HG03432 (cell line): Measurements from ENCODE around the gene SYCN.

Source experiments
- ATAC-seq: cut with Tn5 transposase; IDR thresholded peaks from one replicate; pipeline ENCODE4 v1.9.1; 2021; ENCODE audit warnings: mild to moderate bottlenecking, moderate library complexity; ENCODE audit not compliant: unreplicated experiment

SYCN gene

DNA sequence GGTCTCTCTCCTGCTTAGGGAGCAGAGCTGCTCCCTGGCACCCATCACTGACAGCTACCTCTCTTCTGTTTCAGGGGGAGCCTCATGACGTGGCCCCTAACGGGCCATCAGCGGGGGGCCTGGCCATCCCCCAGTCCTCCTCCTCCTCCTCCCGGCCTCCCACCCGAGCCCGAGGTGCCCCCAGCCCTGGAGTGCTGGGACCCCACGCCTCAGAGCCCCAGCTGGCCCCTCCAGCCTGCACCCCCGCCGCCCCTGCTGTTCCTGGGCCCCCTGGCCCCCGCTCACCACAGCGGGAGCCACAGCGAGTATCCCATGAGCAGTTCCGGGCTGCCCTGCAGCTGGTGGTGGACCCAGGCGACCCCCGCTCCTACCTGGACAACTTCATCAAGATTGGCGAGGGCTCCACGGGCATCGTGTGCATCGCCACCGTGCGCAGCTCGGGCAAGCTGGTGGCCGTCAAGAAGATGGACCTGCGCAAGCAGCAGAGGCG is 30.5 kb downstream of the SYCN start:
- ATAC-seq = no peak

DNA sequence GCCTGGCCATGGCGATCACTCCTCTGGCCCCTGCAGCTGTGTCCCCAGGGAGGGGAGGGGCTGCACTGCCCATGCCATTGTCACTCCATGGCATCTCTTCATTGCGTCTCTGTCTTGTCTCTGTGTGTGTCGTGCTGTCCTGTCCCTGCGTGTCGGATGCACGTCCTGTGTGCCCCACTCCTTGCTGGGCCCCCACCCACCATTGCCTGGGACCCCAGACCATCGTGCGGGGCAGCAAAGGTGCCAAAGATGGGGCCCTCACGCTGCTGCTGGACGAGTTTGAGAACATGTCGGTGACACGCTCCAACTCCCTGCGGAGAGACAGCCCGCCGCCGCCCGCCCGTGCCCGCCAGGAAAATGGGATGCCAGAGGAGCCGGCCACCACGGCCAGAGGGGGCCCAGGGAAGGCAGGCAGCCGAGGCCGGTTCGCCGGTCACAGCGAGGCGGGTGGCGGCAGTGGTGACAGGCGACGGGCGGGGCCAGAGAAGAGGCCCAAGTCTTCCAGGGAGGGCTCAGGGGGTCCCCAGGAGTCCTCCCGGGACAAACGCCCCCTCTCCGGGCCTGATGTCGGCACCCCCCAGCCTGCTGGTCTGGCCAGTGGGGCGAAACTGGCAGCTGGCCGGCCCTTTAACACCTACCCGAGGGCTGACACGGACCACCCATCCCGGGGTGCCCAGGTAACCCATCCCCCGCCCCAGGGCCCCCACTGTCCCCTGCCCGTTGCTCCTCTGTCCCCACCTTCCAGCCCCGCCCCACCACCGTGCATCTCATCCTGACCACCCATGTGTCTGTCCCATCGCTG is 31.2 kb downstream of the SYCN start:
- ATAC-seq = no peak

DNA sequence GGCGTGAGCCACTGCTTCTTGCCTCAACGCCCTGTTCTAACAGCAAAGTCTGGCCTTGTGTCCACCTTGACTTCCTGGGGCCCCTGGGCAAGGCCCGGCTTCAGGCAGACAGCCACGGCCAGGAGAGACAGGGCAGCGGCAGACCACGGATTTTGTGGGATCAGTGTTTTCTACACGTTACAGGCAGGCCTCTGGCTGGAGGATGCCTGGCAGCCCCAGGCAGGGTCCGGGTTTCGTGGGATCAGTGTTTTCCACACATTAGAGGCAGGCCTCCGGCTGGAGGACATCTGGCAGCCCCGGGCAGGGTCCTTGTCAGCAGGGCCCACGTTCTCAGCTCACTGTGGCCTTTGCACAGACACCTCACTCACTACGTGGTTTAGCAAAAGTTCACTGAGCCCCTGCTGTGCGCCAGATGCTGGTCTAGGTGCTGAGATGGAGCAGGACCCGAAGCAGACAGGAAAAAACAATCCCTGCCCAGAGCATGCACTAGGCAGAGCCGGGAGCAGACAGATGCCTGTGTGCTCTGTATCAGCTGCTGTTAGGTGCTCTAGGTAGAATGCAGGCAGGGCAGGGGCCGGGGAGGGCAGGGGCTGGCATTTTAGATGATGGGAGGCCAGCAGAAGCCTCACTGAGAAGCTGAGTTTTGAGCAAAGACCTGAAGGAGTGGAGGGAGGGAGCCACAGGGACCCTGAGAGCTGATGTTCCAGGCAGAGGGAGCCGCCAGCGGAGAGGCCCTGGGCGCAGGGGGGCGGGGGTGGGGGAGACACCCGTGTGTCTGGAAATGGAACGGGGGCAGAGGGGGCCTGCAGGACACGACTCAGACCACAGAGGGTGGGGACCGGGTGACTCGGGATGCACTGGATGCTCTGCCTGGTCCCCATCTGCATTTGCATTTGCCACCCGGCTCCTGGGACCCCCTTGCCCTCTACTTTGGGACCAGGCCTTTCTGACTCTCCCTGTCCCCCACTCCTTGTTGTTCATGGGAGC is 32.3 kb downstream of the SYCN start:
- ATAC-seq = no peak

DNA sequence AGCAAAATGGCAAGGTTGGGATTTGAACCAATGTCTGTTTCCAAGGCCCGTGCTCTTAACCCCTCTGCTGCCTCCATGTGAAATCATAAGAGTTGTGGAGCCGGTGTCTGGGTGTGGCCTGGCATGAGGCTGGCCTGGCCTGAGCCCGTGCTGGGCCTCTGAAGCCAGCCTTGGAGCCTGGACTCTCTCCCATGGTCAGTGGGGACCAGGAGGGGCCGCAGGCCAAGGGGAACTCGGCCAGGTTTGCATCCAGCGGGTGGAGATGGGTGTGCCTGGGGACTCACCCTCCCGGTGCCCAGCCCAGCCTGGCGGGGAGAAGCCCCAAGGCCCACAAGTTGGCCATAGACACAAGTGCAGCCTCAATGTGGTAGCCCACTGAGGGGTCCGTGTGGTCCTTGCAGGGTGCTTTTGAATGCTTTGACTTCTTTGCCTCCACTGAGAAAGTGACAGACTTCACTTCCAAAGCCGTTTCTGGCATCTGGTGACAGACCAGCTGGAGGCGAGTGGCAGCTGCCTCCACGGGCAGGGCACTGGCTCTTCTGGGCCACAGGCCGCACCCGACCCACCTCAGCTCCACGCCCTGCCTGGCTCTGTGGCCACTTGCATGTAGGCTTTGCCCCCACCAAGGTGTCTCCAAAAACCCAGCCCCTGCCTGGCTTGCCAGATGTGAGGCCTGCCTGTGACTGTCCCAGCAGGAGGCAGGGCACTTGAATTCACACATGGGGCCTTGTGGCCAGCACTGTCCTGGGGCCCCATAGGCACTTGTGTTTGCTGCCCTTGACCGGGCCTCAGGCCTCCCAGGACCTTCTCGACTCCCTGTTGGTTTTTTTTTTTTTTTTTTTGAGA is 33.5 kb downstream of the SYCN start:
- no peak for ATAC-seq

DNA sequence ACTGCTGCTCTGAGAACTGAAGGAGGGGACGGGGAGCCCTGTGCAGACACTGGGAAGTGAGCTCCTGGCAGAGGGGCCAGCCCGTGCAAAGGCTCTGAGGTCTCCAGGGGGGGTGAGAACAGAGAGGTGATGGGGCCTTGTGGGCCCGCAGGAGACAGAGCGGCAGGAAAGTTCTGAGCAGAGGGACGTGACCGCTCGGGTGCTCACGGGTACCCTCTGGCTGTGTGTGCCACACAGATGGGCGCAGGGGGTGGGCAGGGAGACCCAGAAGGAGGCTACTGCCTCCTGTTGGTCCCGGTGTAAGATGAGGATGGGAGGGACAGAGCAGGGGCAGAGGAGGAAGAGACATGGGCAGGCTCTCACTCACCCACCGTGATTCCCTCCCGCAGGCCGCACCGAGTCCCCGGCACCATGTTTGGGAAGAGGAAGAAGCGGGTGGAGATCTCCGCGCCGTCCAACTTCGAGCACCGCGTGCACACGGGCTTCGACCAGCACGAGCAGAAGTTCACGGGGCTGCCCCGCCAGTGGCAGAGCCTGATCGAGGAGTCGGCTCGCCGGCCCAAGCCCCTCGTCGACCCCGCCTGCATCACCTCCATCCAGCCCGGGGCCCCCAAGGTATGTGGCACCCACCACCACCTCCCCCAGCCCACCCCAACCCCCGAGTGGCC is 34.8 kb downstream of the SYCN start:
- no peak for ATAC-seq

DNA sequence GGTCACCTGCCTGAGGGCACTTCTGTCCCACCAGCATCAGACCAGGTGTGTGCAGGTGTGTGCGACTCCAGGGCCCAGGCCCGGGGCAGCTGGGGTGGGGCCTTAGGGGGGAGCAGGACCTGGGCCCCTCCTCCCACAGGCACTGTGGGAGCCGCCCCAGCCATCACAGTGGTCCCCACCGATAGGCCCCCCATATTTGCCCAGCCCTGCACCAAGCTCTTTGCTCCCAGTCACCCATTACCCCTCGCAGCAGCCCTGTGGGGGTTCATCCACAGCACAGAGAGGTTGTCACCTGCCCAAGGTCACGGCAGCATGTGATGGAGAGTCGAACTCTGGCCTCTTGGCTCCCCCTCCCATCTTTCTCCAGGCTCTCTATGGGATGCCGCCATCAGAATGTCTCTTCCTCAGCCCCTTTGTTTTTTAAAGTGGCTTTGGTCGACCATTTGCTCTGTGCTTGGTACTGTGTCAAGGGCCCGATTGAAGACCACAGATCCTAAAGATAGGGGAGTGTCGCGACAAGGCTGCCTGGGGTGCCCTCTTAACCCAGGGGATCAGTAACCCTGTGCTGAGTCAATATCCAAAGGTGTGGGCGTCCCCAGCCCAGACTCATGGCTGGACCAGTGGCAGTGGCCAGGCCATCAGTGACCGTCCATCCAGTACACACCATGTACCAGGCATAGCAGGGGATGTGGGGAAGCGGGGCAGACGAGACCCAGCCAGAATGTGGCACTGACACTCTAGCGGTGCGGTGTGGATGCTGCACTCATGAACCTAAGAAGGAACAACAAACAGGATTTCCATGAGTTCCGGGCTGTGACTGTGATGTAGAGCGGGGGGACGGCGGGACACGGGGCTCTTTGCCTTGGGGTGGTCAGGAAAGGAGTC is 35.6 kb downstream of the SYCN start:
- ATAC-seq = no peak

DNA sequence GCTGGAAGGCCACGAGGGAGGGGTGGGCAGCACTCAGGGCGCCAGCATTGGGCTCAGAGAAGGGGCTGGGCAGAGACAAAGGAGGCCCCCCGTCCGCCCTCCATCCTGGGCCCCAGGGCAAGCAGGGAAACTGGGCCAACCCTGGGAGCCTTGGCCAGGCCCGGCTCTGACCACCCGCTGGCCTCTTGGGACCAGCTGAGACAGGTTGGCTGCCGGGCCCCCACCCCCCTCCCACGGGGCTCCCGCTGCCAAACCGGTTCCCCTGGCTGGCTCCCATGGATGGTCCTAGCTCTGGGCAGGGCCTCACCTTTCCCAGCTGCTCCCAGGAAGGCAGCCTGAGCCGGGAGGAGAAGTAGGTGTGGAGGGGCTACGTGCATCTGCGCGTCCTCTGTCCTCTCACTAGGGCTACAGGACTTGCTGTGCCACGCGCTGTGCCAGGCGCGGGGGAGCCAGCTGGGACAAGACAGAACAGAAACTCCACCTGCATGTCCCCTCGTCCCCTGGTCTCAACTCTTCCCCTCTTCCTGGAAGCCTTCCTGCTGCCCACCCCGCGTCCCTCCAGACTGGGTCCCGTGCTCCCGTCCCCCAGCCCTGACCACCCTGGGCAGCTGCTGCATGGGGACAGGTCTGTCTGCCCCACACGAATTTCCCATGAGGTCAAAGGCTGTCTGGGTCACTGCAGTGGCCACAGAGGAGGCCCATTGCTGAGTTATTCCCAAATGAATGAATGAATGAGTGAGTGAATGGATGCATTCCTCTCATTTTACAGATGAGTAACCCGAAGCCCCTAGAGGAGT is 36.4 kb downstream of the SYCN start:
- no peak for ATAC-seq

DNA sequence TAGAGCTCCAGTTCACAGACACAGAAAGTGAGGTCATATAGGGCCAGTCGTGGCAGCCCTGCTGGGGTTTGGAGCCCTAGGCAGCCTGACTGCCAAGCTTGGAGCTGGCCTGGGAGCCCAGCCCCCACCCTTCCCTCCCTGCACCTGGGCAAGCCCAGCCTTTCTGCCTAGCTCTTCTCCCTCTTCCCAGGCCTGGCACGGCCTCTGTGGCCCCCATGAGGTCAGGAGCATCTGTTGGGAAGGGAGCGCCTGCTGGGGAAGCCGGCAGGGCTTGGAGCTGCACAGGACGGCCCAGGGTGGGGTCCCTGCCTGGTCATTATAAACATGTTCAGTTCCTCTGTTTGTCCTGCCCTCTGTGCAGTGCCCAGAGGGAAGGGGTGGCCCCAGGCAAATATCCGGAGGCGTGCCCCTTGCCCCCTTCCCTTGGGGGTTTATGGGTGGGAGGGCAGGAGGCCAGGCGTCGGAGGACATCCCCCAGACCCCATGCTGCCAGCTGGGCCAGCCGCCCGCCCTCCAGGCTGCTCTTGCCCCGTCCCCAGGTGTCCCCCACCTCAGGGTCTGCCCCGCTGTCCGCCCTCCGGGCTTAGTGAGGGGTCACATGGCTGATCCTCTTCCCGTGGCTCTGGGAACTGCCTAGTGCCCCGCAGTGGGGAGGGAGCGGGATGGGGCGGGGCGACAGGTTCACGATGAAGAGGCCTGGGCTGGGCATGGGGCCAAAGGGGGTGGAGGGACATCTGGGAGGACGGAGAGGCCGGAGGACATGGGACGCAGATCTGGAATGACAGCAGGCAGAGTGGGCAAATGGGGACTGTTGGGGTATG is 37.3 kb downstream of the SYCN start:
- ATAC-seq = no peak

DNA sequence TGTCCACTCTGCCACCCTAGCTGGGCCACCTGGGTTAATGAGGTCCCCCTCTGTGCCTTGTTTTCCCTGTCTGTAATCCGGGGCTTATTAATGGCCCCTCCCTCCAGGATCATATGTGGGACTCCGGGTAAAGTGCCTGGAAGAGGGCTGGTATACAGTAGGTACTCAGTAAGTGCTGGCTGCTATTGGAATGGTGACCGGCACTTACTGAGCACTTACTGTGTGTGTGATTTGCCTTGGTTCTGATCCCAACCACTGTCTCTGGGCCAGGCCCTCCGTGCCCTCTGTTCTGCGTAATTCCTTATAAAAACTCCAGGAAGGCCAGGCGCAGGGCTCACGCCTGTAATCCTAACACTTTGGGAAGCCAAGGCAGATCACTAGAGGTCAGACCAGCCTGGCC is 38.2 kb downstream of the SYCN start:
- no peak for ATAC-seq

DNA sequence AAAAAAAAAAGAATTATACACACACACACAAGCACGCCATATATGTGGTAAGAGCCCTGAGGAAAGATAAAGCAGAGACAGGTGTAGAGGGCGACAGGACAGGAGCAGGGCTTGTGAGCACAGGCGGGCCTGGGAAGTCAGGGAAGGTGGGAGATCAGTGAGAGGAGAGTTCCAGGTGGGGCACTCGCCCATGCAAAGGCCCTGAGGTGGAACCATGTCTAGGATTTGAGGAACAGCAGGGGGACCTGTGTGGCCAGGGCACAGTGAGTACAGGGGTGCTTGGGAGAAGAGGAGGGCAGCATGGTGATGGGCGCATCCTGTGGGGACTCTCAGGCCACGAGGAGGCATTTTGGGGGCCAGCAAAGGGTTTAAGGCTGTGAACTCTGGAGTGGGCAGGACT is 39.8 kb downstream of the SYCN start:
- no peak for ATAC-seq

DNA sequence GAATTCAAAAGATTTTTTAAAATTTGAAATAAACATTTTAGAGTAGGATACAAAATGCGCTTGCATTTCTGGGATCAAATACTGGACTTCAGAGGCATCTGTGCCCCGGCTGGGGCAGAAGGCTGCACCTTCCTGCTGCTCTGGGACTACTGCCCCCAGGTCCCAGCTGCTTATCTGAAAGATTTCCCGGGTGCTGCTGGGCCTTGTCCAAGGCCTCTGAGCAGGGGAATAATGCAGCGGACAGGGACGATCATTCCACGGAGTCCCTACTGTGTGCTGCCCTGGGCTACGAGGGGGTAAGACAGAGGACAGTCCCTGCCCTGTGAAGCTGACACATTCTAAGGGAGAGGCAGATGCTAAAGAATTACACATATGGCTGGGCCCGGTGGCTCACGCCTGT is 40.4 kb downstream of the SYCN start:
- ATAC-seq = no peak

DNA sequence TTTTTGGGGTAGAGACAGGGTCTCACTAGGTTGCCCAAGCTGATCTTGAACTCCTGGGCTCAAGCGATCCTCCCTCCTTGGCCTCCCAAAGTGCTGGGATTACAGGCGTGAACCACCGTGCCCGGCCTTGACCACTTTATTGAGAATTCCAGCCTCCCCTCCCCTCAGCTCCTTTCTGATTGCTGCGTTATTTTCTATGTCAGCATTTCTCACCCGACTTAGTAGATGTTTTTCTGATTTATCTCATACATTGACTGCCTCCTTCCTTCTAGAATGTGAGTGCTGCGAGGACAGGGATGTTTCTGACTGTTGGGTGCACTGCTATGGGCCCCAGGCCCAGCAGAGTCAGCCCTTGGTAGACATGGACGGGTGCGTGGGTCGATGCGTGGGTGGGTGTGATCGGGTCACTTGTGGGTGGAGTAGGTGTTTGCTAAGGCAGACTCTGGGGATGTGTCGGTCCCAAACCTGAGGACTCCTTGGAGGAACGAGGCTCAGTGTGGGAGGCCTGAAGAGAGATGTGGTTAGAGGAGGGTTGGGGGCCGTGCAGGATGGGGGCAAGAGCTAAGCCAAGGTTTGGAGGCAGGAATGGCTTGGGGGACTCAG is 41.5 kb downstream of the SYCN start:
- no peak for ATAC-seq

DNA sequence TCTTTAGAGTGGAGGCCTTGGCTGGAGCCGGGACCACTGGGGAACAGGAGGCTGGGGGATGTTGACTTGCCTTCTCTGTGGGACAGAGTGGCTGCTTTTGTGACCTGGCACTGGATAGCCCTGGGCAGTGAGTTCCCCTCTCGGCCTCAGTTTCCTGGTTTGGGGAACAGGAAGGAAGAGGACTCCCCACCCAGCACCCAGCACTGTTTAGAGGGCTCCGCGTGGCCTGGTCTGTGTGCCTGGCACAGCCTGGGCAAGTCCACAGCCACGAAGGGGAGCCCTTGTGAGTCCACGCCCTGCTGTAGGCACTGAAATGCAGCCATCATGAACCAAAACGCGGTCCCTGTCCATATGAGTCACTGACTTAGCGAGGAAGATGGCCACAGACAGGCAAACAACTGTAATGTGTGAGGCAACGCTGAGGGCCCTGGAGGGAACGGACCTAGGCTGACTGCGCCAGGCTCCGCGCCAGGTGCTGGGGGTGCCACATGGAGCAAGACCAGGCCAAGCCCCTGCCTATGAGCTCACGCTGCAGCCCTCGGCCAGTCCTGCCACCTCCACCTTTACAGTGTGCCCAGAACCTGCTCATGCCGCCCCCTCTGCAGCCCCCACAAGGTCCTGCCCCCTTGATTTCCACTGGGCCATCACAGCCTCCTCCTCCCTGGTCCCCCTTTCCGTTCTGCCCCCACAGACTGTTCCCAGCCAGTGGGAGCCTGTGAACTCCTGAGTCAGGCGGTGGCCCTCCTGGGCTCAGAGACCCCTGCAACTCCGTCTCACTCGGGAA is 43.0 kb downstream of the SYCN start:
- no peak for ATAC-seq

DNA sequence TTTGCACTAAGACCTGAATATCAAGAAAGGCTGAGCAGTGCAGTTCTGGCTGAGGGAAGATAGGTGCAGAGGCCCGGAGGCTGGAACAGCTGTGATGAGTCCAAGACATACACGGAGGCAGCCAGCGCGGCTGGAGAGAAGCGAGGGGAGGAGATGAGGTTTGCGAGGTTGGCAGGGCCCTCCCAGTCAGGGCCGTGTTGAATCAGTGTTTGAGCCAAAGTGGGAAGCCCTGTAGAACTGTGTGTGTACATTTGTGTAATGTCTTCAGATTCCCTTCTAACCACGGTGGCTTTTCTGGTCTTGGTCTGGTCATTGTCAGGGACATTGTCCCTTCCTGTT is 43.6 kb downstream of the SYCN start:
- ATAC-seq = no peak

DNA sequence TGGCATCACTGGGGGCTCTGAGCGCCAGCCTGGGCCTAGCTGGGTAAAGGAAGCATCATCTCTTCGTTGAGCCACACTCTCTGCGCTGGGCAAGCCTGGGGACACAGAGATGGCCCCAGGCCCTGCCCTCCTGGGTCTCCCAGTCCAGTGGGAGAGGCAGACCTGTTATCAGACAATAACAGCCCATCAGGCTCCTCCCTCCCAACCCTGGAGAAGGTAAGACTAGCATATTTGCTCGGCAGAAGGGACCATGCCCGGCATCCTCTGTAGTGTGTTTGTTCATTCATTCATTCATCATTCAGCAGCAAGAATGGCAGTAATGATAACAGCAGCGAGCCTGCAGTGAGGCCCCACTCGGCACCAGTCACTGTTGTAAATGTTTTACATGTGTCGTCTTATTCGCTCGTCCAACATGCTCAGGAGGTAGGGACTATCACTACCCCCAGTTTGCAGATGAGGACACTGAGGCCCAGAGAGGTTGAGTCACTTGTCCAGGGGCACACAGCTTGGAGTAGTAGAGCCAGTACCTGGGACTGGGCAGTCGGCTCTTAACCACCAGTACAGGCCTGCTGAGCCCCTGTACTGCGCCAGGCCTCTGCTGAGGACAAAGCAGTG is 45.3 kb downstream of the SYCN start:
- no peak for ATAC-seq

DNA sequence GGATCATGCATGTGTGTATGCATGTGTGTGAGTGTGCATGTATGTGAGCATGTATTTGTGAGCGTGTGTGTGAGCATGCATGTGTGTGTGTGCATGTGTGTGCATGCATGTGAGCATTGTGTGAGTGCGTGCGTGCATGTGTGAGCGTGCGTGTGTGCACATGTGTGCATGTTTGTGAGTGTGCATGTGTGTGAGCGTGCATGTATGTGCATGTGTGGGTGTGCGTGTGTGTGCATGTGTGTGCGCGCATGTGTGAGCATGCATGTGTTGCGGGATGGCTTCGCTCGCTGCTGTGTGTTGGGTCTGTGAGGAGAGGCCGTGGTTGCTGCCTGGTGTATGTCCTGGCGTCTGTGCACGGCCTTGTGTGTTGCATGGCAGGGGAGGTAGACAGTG is 46.1 kb downstream of the SYCN start:
- no peak for ATAC-seq
